IMR-90 (cell line): ENCODE data around the gene MFSD2A. TPM values are rescaled to one million over a fixed set of nuclear protein-coding genes. Genes with fewer than 3 reads are reported as not detected.
A peak's percentile ranks its signal among the peaks of the same experiment; 100 is the strongest.

Source experiments
- ATAC-seq: fragments of 200-7000 bp; cut with Tn5 transposase; 2 replicates; pipeline ENCODE4 v1.9.1; 2020; ENCODE audit warnings: low read depth, mild to moderate bottlenecking, moderate library complexity
- BruUV-seq: library from RNA; stranded (reverse); fragments of 400-500 nt; replicated peaks from 2 replicates; lab custom pipeline; 2021; lab: Mats Ljungman, UMichigan
- CTCF ChIA-PET: fragments of 300-600 bp; formaldehyde crosslinking; extraction: SDS; loops from one replicate; lab custom pipeline; 2021; ENCODE audit warnings: antibody characterized with exemption; lab: Yijun Ruan, JAX
- POLR2A ChIA-PET: fragments of 300-600 bp; sonication (Branson Sonifier 250); formaldehyde crosslinking; loops from one replicate; lab custom pipeline; 2022; ENCODE audit warnings: antibody characterized with exemption; ENCODE audit not compliant: unreplicated experiment; lab: Charles Lee
- DNase-seq: peaks from one replicate; pipeline ENCODE4 v3.0.0; 2013
- H2AFZ ChIP-seq: replicated peaks from 2 replicates; pipeline ENCODE3; 2013; ENCODE audit warnings: low read length, mild to moderate bottlenecking; ENCODE audit not compliant: poor library complexity
- H2AK5ac ChIP-seq: 2 replicates; pipeline ENCODE4 v1.6.1; 2013; ENCODE audit warnings: low read depth, low read length, inconsistent platforms
- H2AK9ac ChIP-seq: replicated peaks from 2 replicates; pipeline ENCODE3; 2013; ENCODE audit warnings: mild to moderate bottlenecking, low read depth, low read length, moderate library complexity; ENCODE audit not compliant: poor library complexity
- H2BK120ac ChIP-seq: 2 replicates; pipeline ENCODE4 v1.6.1; 2013; ENCODE audit warnings: low read depth, low read length, inconsistent platforms
- H2BK15ac ChIP-seq: 3 replicates; pipeline ENCODE4 v1.6.1; 2013; ENCODE audit warnings: low read depth, low read length, inconsistent platforms
- H2BK20ac ChIP-seq: 2 replicates; pipeline ENCODE4 v1.6.1; 2013; ENCODE audit warnings: low read depth, mild to moderate bottlenecking, inconsistent platforms, low read length, moderate library complexity
- H2BK5ac ChIP-seq: 2 replicates; pipeline ENCODE4 v1.6.1; 2013; ENCODE audit warnings: mild to moderate bottlenecking, low read depth, low read length, inconsistent platforms; ENCODE audit not compliant: poor library complexity, severe bottlenecking
- H3K14ac ChIP-seq: replicated peaks from 2 replicates; pipeline ENCODE4 v1.6.1; 2013; ENCODE audit warnings: low read depth, low read length, inconsistent platforms
- H3K18ac ChIP-seq: 2 replicates; pipeline ENCODE4 v1.6.1; 2013; ENCODE audit warnings: low read depth, low read length, control low read depth
- H3K23ac ChIP-seq: 2 replicates; pipeline ENCODE4 v1.6.1; 2013; ENCODE audit warnings: low read depth, low read length, inconsistent platforms
- H3K27ac ChIP-seq: 2 replicates; pipeline ENCODE4 v1.5.1; 2013; ENCODE audit warnings: mild to moderate bottlenecking, control low read depth, low read length; ENCODE audit not compliant: insufficient read depth
- H3K27me3 ChIP-seq: 2 replicates; pipeline ENCODE4 v1.6.1; 2013; ENCODE audit warnings: low read length; ENCODE audit not compliant: control insufficient read depth, insufficient read depth
- H3K36me3 ChIP-seq: 2 replicates; pipeline ENCODE4 v1.6.1; 2013; ENCODE audit warnings: low read length, mixed read lengths; ENCODE audit not compliant: control insufficient read depth, insufficient read depth
- H3K4ac ChIP-seq: 2 replicates; pipeline ENCODE4 v1.6.1; 2013; ENCODE audit warnings: low read depth, low read length, inconsistent platforms
- H3K4me1 ChIP-seq: 2 replicates; pipeline ENCODE4 v1.6.1; 2013; ENCODE audit warnings: low read length, mixed read lengths; ENCODE audit not compliant: control insufficient read depth, insufficient read depth
- H3K4me2 ChIP-seq: 2 replicates; pipeline ENCODE4 v1.6.1; 2013; ENCODE audit warnings: low read depth, mild to moderate bottlenecking, control low read depth, low read length, moderate library complexity
- H3K4me3 ChIP-seq: 2 replicates; pipeline ENCODE4 v1.5.1; 2013; ENCODE audit warnings: low read depth, mild to moderate bottlenecking, control low read depth, low read length, moderate library complexity; ENCODE audit not compliant: insufficient read depth
- H3K56ac ChIP-seq: 2 replicates; pipeline ENCODE4 v1.6.1; 2013; ENCODE audit warnings: low read length, inconsistent platforms; ENCODE audit not compliant: insufficient read depth; ENCODE audit errors: extremely low read depth
- H3K79me1 ChIP-seq, 2 experiments: 2 replicates each; pipeline ENCODE4 v1.6.1; 2013; ENCODE audit warnings: low read length in 2 of 2, inconsistent platforms in 1 of 2, low read depth in 1 of 2
- H3K9ac ChIP-seq: 2 replicates; pipeline ENCODE4 v1.6.1; 2013; ENCODE audit warnings: low read depth, low read length, control low read depth
- H3K9me1 ChIP-seq: 2 replicates; pipeline ENCODE4 v1.6.1; 2013; ENCODE audit warnings: low read length, inconsistent platforms; ENCODE audit not compliant: insufficient read depth
- H3K9me3 ChIP-seq: 2 replicates; pipeline ENCODE4 v1.6.1; 2013; ENCODE audit warnings: low read length; ENCODE audit not compliant: control insufficient read depth, insufficient read depth
- H4K20me1 ChIP-seq: 2 replicates; pipeline ENCODE4 v1.6.1; 2013; ENCODE audit warnings: low read length, inconsistent platforms; ENCODE audit not compliant: insufficient read depth
- H4K5ac ChIP-seq: 2 replicates; pipeline ENCODE4 v1.6.1; 2013; ENCODE audit warnings: mild to moderate bottlenecking, low read depth, low read length, control low read depth
- H4K8ac ChIP-seq, 2 experiments: 2 replicates each; pipeline ENCODE4 v1.6.1; 2013; ENCODE audit warnings: low read depth in 2 of 2, low read length in 2 of 2, control low read depth in 1 of 2, inconsistent platforms in 1 of 2
- H4K91ac ChIP-seq: 2 replicates; pipeline ENCODE4 v1.6.1; 2013; ENCODE audit warnings: low read depth, low read length, inconsistent platforms; ENCODE audit not compliant: insufficient read depth
- CEBPB ChIP-seq: IDR thresholded peaks from 2 replicates; pipeline ENCODE4 v1.6.1; 2012; ENCODE audit warnings: low read depth, low read length, improper control_type of control experiment
- CHD1 ChIP-seq: IDR thresholded peaks from 2 replicates; pipeline ENCODE4 v1.6.1; 2012; ENCODE audit warnings: low read depth, low read length, improper control_type of control experiment
- CTCF ChIP-seq: conservative IDR thresholded peaks from 2 replicates; pipeline ENCODE4 v1.5.1; 2012; ENCODE audit warnings: mild to moderate bottlenecking, low read depth, low read length, improper control_type of control experiment
- FOS ChIP-seq: fragments of 150-350 bp; IDR thresholded peaks from 2 replicates; pipeline ENCODE4 v1.6.1; 2016; ENCODE audit warnings: low read depth, low read length
- MAFK ChIP-seq: IDR thresholded peaks from 2 replicates; pipeline ENCODE4 v1.6.1; 2012; ENCODE audit warnings: low read depth, low read length, improper control_type of control experiment
- MXI1 ChIP-seq: IDR thresholded peaks from 2 replicates; pipeline ENCODE4 v1.6.1; 2012; ENCODE audit warnings: low read depth, mild to moderate bottlenecking, low read length, moderate library complexity, borderline replicate concordance
- POLR2A ChIP-seq: IDR thresholded peaks from 2 replicates; pipeline ENCODE4 v1.6.1; 2012; ENCODE audit warnings: mild to moderate bottlenecking, low read depth, low read length
- RCOR1 ChIP-seq: IDR thresholded peaks from 2 replicates; pipeline ENCODE4 v1.6.1; 2012; ENCODE audit warnings: mild to moderate bottlenecking, low read length, improper control_type of control experiment; ENCODE audit not compliant: insufficient replicate concordance
- RFX5 ChIP-seq: IDR thresholded peaks from 2 replicates; pipeline ENCODE4 v1.8.0; 2012; ENCODE audit warnings: low read depth, mild to moderate bottlenecking, low read length, moderate library complexity
- SMC3 ChIP-seq: fragments of 150-350 bp; IDR thresholded peaks from 2 replicates; pipeline ENCODE4 v1.6.1; 2016; ENCODE audit warnings: low read depth, mild to moderate bottlenecking, antibody characterized with exemption, low read length, moderate library complexity
- WGBS, 2 experiments: methylation state at CpG; one replicate each; pipeline versions ENCODE4 v1.1.5 to v1.1.7; 2013; ENCODE audit warnings: missing lambda C conversion rate in 2 of 2; ENCODE audit not compliant: insufficient read length in 1 of 2; ENCODE audit errors: extremely low coverage in 2 of 2; 5-methylcytosine and 5-hydroxymethylcytosine counted together
- dilution Hi-C: fragments of 300-500 bp; cut with HindIII; formaldehyde crosslinking; loops from one replicate; pipeline ENCODE4 v1.14.3; 2018; ENCODE audit warnings: low sequenced_read_pairs; ENCODE audit not compliant: unreplicated experiment
- in situ Hi-C: fragments of 300-500 bp; cut with MboI; formaldehyde crosslinking; loops from 3 replicates; pipeline ENCODE4 v1.14.3; 2019; ENCODE audit warnings: low sequenced_read_pairs, inconsistent platforms, mixed read lengths
- intact Hi-C: fragments of 100-400 bp; cut with micrococcal nuclease; formaldehyde crosslinking; loops from 2 replicates; pipeline ENCODE4 v1.10.0; 2022
- polyA plus RNA-seq, 3 experiments: library from polyadenylated mRNA; depleted of rRNA; stranded (reverse); fragments of >200 nt; gene quantifications; 2 replicates each; pipeline ENCODE4 v1.2.3, GENCODE V29; 2012; ENCODE audit warnings: low replicate concordance in 1 of 3
- total RNA-seq: library from RNA; depleted of rRNA; stranded (reverse); fragments of >200 nt; gene quantifications from 2 replicates; pipeline ENCODE4 v1.2.3, GENCODE V29; 2012

MFSD2A gene
- total and polyA plus RNA-seq, 2 of the 4 experiments (the other 2 are of a cell fraction) = 5.7 to 7.3 TPM

GRCh38 chr1:39936724-39937491 is 18.0 kb upstream of the MFSD2A start:
- no peak overlapping the region for H2BK120ac ChIP-seq
- peaks cover 3% of the 10 kb centered on the region for H3K9me1 ChIP-seq
- H3K23ac ChIP-seq = peak overlapping the region; percentile 57; the same call in 1 of the 2 replicates
- no peak overlapping the region for H4K5ac ChIP-seq
- in situ Hi-C loops = no loop called here
- H4K20me1 ChIP-seq = no peaks in the 10 kb centered on the region
- no peak overlapping the region for H2BK15ac ChIP-seq
- no peak overlapping the region for H3K18ac ChIP-seq
- DNase-seq (no peak), ATAC-seq (no peak)
- no peak overlapping the region for H3K4ac ChIP-seq
- BruUV-seq = no TSS peak
- no peaks in the 10 kb centered on the region for H3K9me3 ChIP-seq
- no peaks in the 10 kb centered on the region for H3K79me1 ChIP-seq
- H3K56ac ChIP-seq = no peak overlapping the region
- peaks cover 3% of the 10 kb centered on the region; the same call in 1 of the 2 replicates for H3K27me3 ChIP-seq
- H3K9ac ChIP-seq = no peak overlapping the region
- TF ChIP-seq SMC3 (no peak), RCOR1 (no peak), CTCF (no peak), CEBPB (no peak), CHD1 (no peak), MAFK (no peak), POLR2A (no peak), RFX5 (no peak), MXI1 (no peak), FOS (no peak)
- H3K36me3 ChIP-seq = no peaks in the 10 kb centered on the region
- H2BK5ac ChIP-seq = no peak overlapping the region
- no CpG with 5 or more reads among the region's 2 CpGs for WGBS, 2 experiments
- no peak overlapping the region for H2BK20ac ChIP-seq
- ChIA-PET CTCF (interaction anchor here (0.5 kb wide), 1 partner anchor 52 kb away, joined by 4 read pairs; no protein-coding TSS in a partner anchor), POLR2A (no interaction called here)
- H4K8ac ChIP-seq = no peak overlapping the region
- H3K4me1 ChIP-seq = peaks cover 6% of the 10 kb centered on the region
- 0 out of 2 replicates have a peak overlapping the region, but pooled peaks have one; percentile 24 for H2AK5ac ChIP-seq
- dilution Hi-C loops = no loop called here
- intact Hi-C loops = no loop called here
- no peak overlapping the region for H3K27ac ChIP-seq
- H2AFZ ChIP-seq = no peak overlapping the region
- no peak overlapping the region for H2AK9ac ChIP-seq
- no peak overlapping the region for H3K14ac ChIP-seq
- H3K4me3 ChIP-seq = no peak overlapping the region
- H3K4me2 ChIP-seq = no peak overlapping the region
- H4K91ac ChIP-seq = no peak overlapping the region
